AG10803 (cell line): ENCODE measurements around the gene USP3.
"Not testable (repeated sequence)": the region's sequence is repeated elsewhere in the genome, so short reads cannot be mapped to it uniquely, and the experiment has no call there.

Experiments used
- DNase-seq: peaks from one replicate; pipeline ENCODE4 v3.0.0; 2010; ENCODE audit warnings: low read depth
- H3K4me3 ChIP-seq: 2 replicates; pipeline ENCODE4 v1.5.1; 2011; ENCODE audit warnings: mild to moderate bottlenecking, low read length, control low read depth
- CTCF ChIP-seq: conservative IDR thresholded peaks from 2 replicates; pipeline ENCODE4 v1.5.1; 2011; ENCODE audit warnings: mild to moderate bottlenecking, low read length, control low read depth, inconsistent platforms

The USP3 gene

DNA sequence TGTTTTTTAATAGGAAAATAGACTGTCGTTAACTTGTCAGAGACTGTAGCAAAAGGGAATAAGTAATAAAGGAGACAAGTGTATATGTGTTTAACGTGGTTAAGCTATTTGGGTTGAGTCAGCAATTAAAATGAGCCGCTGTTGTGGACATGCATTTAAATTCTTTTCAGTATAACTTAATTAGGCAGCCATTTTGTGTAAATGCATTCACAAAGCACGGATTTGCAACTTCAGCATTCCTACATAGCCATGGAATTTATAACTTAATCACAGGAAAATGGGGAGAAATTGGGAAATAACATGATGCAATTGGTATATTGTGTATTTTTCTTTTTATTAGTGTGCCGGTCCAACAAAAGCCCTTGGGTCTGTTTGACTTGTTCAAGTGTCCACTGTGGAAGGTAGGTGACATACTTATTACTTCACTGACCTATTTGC lies 27.9 kb downstream of the USP3 start:
- H3K4me3 ChIP-seq = no peak overlapping the region
- TF ChIP-seq CTCF = no peak
- DNase-seq = peak; percentile 65

DNA sequence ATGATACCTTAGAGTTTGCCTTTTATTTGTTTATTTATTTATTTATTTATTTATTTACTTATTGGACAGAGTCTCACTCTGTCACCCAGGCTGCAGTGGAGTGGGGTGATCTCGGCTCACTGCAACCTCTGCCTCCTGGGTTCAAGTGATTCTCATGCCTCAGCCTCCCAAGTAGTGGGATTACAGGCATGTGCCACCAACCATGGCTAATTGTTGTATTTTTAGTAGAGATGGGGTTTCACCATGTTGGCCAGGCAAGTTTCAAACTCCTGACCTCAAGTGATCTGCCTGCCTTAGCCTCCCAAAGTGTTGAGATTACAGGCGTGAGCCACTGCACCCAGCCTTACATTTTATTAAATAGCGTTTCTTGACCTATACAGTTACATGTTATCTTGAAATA lies 30.5 kb downstream of the USP3 start:
- DNase-seq, H3K4me3 ChIP-seq: not testable (repeated sequence)

DNA sequence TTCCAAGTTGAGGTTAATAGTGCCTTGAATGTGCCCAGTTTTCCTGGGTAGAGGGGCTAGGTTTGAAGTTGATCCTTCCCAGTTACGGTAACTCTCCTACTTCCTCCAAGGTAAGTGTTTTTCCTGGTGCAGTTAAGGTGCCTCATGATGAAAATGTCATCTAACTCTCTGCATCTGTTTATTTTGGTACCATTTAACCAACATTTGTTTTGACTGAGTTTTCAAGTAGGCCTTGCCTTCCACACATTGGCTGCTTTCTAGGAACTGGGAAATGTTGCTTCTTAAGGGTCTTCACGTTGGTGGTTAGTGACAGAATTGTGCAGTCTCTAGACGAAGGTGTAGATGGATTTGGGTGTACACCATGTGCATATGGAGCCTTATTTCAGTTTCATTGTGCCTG lies 31.3 kb downstream of the USP3 start:
- H3K4me3 ChIP-seq = no peak overlapping the region
- no peak for DNase-seq
- TF ChIP-seq CTCF = no peak

GRCh38 chr15:63538876-63539275 lies 34.5 kb downstream of the USP3 start:
- DNase-seq = no peak
- no peak for TF ChIP-seq CTCF
- H3K4me3 ChIP-seq = no peak overlapping the region

DNA sequence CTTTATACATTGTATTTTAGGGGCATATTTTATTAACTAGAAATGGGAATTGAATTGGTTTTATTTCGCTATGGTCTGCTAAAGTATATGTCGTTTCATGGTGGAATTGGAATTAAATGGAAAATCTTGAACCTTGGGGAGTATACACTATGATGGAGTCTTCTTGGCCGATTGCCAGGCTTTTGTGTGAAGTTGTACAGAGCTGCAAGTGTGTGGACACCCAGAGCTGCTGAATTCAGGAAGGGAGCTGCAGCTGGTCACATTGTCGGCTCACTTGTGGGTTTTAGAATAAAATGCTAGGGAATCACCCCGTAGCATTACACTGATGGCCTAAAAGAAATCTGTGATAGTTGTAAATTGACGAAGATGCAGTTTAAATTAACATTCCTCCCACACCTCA lies 35.1 kb downstream of the USP3 start:
- no peak for DNase-seq
- no peak overlapping the region for H3K4me3 ChIP-seq
- no peak for TF ChIP-seq CTCF

DNA sequence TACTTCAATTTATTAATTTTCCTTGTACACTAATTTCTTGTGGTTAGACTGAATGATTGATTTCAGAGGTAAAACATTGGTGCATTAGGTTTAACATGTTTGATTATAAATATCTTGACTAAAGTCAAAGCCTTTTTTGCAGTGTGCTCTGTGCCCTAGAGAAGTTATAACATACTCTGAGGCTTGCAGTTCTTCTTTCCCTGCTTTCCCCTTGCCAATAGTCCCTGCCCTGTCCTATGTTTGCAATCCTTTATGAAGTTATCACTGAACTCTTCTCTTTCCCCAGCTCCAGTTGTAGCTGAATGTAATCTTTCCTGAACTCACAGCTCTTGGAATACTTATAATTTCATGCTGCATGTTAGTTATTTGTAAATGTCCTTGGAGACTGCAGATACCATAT lies 35.6 kb downstream of the USP3 start:
- no peak for DNase-seq
- TF ChIP-seq CTCF = no peak
- H3K4me3 ChIP-seq = no peak overlapping the region

DNA sequence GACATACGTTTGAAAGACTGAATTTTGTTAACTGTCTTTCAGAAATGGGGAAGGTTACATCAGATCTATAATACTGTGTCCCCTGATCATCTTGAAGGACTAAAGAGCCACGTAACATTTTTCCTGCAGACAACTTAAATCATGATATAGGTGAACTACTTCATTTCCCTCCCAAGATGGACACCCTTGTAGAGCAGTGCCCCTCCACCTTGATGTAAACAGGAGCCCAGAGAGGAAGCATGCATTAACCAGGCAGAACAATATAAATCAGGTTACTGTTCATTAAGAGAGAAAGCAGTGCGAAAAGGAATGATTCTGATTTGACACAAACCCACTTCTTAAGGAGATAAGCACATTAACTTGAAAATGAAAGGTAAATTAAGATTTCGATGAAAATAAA lies 36.1 kb downstream of the USP3 start:
- H3K4me3 ChIP-seq = no peak overlapping the region
- DNase-seq = no peak
- TF ChIP-seq CTCF = no peak
